Measurements from ENCODE around the gene C1orf159.

GRCh38 chr1:1132042-1132950 is 16.4 kb upstream of the C1orf159 start:
- TF ChIP-seq POLR2AphosphoS5 (IDR thresholded peaks at IDR 0.05) (no peak), CTCF (IDR thresholded peaks at IDR 0.05) (no peak), POLR2A (IDR thresholded peaks at IDR 0.05) (no peak), EP300 (IDR thresholded peaks at IDR 0.05) (no peak)
